Measurements from ENCODE around the gene GALR2.
"Not testable (repeated sequence)": the region's sequence is repeated elsewhere in the genome, so short reads cannot be mapped to it uniquely, and the experiment has no call there.

GALR2 gene

GRCh38 chr17:76053246-76054111 lies 21.1 kb upstream of the GALR2 start:
- Histone ChIP-seq H3K9ac (ENCODE audit: low read depth, low read length) (no peak overlapping the region), H3K4me3 (ENCODE audit: low read length) (peak overlapping the region; percentile 38), H3K27me3 (ENCODE audit: control insufficient read depth, insufficient read depth, low read length) (no peaks in the 10 kb centered on the region), H3K4me1 (ENCODE audit: control insufficient read depth, insufficient read depth, low read length) (peaks cover 21% of the 10 kb centered on the region), H3K36me3 (ENCODE audit: insufficient read depth, low read length) (peaks cover 76% of the 10 kb centered on the region), H3K9me3 (replicated peaks; ENCODE audit: low read length) (peaks cover 4% of the 10 kb centered on the region), H3K4me2 (ENCODE audit: low read length) (peak overlapping the region; percentile 23)

GRCh38 chr17:76054112-76054476 lies 20.5 kb upstream of the GALR2 start:
- Histone ChIP-seq H3K4me2 (ENCODE audit: low read length) (no peak overlapping the region), H3K36me3 (ENCODE audit: insufficient read depth, low read length) (peaks cover 76% of the 10 kb centered on the region), H3K27me3 (ENCODE audit: control insufficient read depth, insufficient read depth, low read length) (no peaks in the 10 kb centered on the region), H3K9ac (ENCODE audit: low read depth, low read length) (no peak overlapping the region), H3K9me3 (replicated peaks; ENCODE audit: low read length) (peaks cover 4% of the 10 kb centered on the region), H3K4me1 (ENCODE audit: control insufficient read depth, insufficient read depth, low read length) (peaks cover 15% of the 10 kb centered on the region), H3K4me3 (ENCODE audit: low read length) (no peak overlapping the region)

GRCh38 chr17:76056882-76057281 lies 17.7 kb upstream of the GALR2 start:
- peaks cover 13% of the 10 kb centered on the region for H3K4me1 ChIP-seq (ENCODE audit: control insufficient read depth, insufficient read depth, low read length)
- no peaks in the 10 kb centered on the region for H3K27me3 ChIP-seq (ENCODE audit: control insufficient read depth, insufficient read depth, low read length)
- H3K4me2 ChIP-seq (ENCODE audit: low read length), result no peak overlapping the region
- H3K9me3 ChIP-seq (replicated peaks; ENCODE audit: low read length), result peaks cover 4% of the 10 kb centered on the region
- no peak overlapping the region for H3K9ac ChIP-seq (ENCODE audit: low read depth, low read length)
- no peak overlapping the region for H3K4me3 ChIP-seq (ENCODE audit: low read length)
- peaks cover 68% of the 10 kb centered on the region for H3K36me3 ChIP-seq (ENCODE audit: insufficient read depth, low read length)

- H3K9ac ChIP-seq (ENCODE audit: low read depth, low read length); H3K4me1 ChIP-seq (ENCODE audit: control insufficient read depth, insufficient read depth, low read length); H3K4me2 ChIP-seq (ENCODE audit: low read length); H3K4me3 ChIP-seq (ENCODE audit: low read length); H3K9me3 ChIP-seq (replicated peaks; ENCODE audit: low read length); H3K27me3 ChIP-seq (ENCODE audit: control insufficient read depth, insufficient read depth, low read length): not testable (repeated sequence)
- peaks cover 63% of the 10 kb centered on the region for H3K36me3 ChIP-seq (ENCODE audit: insufficient read depth, low read length)
These were observed 16.3 kb upstream of the GALR2 start for GRCh38 chr17:76058264-76058663.

GRCh38 chr17:76063875-76064546 lies 10.6 kb upstream of the GALR2 start:
- Histone ChIP-seq H3K4me1 (ENCODE audit: control insufficient read depth, insufficient read depth, low read length) (no peaks in the 10 kb centered on the region), H3K4me2 (ENCODE audit: low read length) (no peak overlapping the region), H3K4me3 (ENCODE audit: low read length) (no peak overlapping the region), H3K9ac (ENCODE audit: low read depth, low read length) (no peak overlapping the region), H3K36me3 (ENCODE audit: insufficient read depth, low read length) (peaks cover 63% of the 10 kb centered on the region), H3K27me3 (ENCODE audit: control insufficient read depth, insufficient read depth, low read length) (no peaks in the 10 kb centered on the region), H3K9me3 (replicated peaks; ENCODE audit: low read length) (no peaks in the 10 kb centered on the region)

GRCh38 chr17:76065775-76066174 lies 8.8 kb upstream of the GALR2 start:
- Histone ChIP-seq H3K4me1 (ENCODE audit: control insufficient read depth, insufficient read depth, low read length) (peaks cover 5% of the 10 kb centered on the region), H3K4me3 (ENCODE audit: low read length) (no peak overlapping the region), H3K9me3 (replicated peaks; ENCODE audit: low read length) (no peaks in the 10 kb centered on the region), H3K27me3 (ENCODE audit: control insufficient read depth, insufficient read depth, low read length) (no peaks in the 10 kb centered on the region), H3K4me2 (ENCODE audit: low read length) (no peak overlapping the region), H3K36me3 (ENCODE audit: insufficient read depth, low read length) (peaks cover 55% of the 10 kb centered on the region), H3K9ac (ENCODE audit: low read depth, low read length) (no peak overlapping the region)

GRCh38 chr17:76071531-76072147 lies 2.9 kb upstream of the GALR2 start:
- peak overlapping the region; percentile 97 for H3K9ac ChIP-seq (ENCODE audit: low read depth, low read length)
- peaks cover 14% of the 10 kb centered on the region for H3K36me3 ChIP-seq (ENCODE audit: insufficient read depth, low read length)
- peaks cover 8% of the 10 kb centered on the region for H3K4me1 ChIP-seq (ENCODE audit: control insufficient read depth, insufficient read depth, low read length)
- peaks cover 31% of the 10 kb centered on the region for H3K27me3 ChIP-seq (ENCODE audit: control insufficient read depth, insufficient read depth, low read length)
- peak overlapping the region; percentile 92 for H3K4me2 ChIP-seq (ENCODE audit: low read length)
- no peaks in the 10 kb centered on the region for H3K9me3 ChIP-seq (replicated peaks; ENCODE audit: low read length)
- peak overlapping the region; percentile 78 for H3K4me3 ChIP-seq (ENCODE audit: low read length)

GRCh38 chr17:76072148-76072858 lies 2.3 kb upstream of the GALR2 start, which contains the start of gene SRP68:
Gene SRP68 (minus strand): TSS chr17:76072517. CDS start chr17:76072491, 26 bp downstream.
- peaks cover 37% of the 10 kb centered on the region for H3K27me3 ChIP-seq (ENCODE audit: control insufficient read depth, insufficient read depth, low read length)
- H3K4me1 ChIP-seq (ENCODE audit: control insufficient read depth, insufficient read depth, low read length), result peaks cover 8% of the 10 kb centered on the region
- H3K4me2 ChIP-seq (ENCODE audit: low read length), result peak within 1 kb of the TSS; percentile 94
- H3K36me3 ChIP-seq (ENCODE audit: insufficient read depth, low read length), result peaks cover 9% of the 10 kb centered on the region
- peak within 1 kb of the TSS; percentile 97 for H3K9ac ChIP-seq (ENCODE audit: low read depth, low read length)
- H3K4me3 ChIP-seq (ENCODE audit: low read length), result peak within 1 kb of the TSS; percentile 78
- no peaks in the 10 kb centered on the region for H3K9me3 ChIP-seq (replicated peaks; ENCODE audit: low read length)

- Histone ChIP-seq H3K9ac (ENCODE audit: low read depth, low read length) (no peak overlapping the region), H3K4me1 (ENCODE audit: control insufficient read depth, insufficient read depth, low read length) (peaks cover 5% of the 10 kb centered on the region), H3K36me3 (ENCODE audit: insufficient read depth, low read length) (no peaks in the 10 kb centered on the region), H3K27me3 (ENCODE audit: control insufficient read depth, insufficient read depth, low read length) (peaks cover 70% of the 10 kb centered on the region), H3K4me2 (ENCODE audit: low read length) (peak overlapping the region; percentile 30), H3K9me3 (replicated peaks; ENCODE audit: low read length) (no peaks in the 10 kb centered on the region), H3K4me3 (ENCODE audit: low read length) (no peak overlapping the region)
These were observed 974 bp downstream of the GALR2 start for GRCh38 chr17:76075364-76076145.

- H3K27me3 ChIP-seq (ENCODE audit: control insufficient read depth, insufficient read depth, low read length), result peaks cover 76% of the 10 kb centered on the region
- H3K4me2 ChIP-seq (ENCODE audit: low read length), result no peak overlapping the region
- no peaks in the 10 kb centered on the region for H3K9me3 ChIP-seq (replicated peaks; ENCODE audit: low read length)
- H3K36me3 ChIP-seq (ENCODE audit: insufficient read depth, low read length), result no peaks in the 10 kb centered on the region
- H3K4me3 ChIP-seq (ENCODE audit: low read length), result no peak overlapping the region
- H3K4me1 ChIP-seq (ENCODE audit: control insufficient read depth, insufficient read depth, low read length), result no peaks in the 10 kb centered on the region
- no peak overlapping the region for H3K9ac ChIP-seq (ENCODE audit: low read depth, low read length)
These were observed 1.7 kb downstream of the GALR2 start for GRCh38 chr17:76076146-76076764.

Measured in skeletal muscle satellite cell (primary cell).